HuH-7.5 (cell line): ENCODE data around the gene SRGAP3.
A peak's percentile ranks its signal among the peaks of the same experiment; 100 is the strongest.

ENCODE experiments used
- DNase-seq: peaks from one replicate; pipeline ENCODE4 v3.0.0; 2011; ENCODE audit warnings: low spot score

Gene SRGAP3

GRCh38 chr3:9047452-9048346 is 201.7 kb downstream of the SRGAP3 start:
- DNase-seq, result no peak

DNA sequence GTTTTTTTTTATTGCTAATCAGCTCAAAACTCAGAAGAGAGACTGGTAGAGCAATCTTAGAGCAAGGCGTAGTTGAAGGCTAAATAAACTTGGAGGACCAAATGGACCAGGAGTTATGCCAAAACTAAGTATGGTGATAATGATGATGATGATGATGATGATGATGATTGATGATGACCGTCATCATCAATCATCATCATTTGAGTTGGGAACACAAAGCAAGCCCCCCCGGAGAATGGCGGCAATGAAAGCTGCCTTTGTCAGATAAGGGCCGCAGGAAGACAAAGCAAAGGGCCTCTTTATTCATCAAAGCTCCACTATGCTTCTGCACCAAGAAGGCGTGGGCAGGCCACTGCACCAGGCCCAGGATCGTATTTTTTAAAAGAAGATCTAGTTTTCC is 204.1 kb downstream of the SRGAP3 start:
- DNase-seq, result no peak

DNA sequence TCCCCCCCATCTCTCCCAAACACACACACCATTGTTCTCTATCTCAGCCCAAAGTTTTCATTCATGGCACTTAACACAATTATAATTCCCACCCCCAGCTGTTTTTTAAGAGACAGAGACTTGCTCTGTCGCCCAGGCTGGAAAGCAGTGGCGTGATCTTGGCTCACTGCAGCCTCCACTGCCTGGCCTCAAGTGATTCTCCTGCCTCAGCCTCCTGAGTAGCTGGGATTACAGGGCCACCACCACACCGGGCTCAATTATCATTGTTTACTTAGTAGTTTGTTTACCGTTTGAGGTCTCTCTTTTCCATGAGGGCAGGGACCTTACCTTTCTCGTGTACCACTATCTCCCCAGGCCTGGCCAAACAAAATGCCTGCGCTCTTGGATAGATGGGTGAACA is 206.4 kb downstream of the SRGAP3 start:
- DNase-seq, result no peak

DNA sequence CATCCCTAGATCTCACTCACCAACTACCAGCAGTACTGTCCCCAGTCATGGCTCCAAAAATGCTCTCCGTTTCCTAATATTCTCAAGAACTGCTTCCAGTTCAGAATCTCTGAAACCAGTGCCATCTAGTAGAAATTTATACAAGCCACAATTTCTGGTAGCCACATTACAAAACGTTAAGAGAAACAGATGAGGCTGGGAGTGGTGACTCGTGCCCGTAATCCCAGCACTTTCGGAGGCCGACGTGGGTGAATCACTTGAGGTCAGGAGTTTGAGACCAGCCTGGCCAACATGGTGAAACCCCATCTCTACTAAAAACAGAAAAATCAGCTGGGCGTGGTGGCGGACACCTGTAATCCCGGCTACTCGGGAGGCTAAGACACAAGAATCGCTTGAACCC is 207.8 kb downstream of the SRGAP3 start:
- no peak for DNase-seq

DNA sequence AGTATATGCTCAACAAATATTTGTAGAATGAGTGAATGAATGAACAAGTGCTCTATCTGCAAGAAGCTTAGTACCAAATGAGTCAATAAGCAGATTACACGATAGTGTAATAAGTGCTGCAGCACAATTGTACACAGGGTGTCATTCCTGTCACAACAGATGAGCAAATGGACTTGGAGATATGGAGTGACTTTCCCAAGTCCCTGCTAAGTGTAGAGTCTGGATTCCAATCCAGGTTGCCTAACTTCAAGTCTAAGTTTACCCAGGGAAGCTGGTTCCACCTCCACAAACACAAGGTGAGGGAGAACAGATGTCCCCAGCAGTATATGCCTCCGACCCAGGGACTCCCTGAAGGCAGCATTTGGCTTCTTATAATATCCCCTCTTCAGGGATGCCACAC is 208.4 kb downstream of the SRGAP3 start:
- peak; percentile 51 for DNase-seq

GRCh38 chr3:9037144-9037711 is 212.2 kb downstream of the SRGAP3 start:
- DNase-seq, result no peak

- DNase-seq, result no peak
These were observed 212.9 kb downstream of the SRGAP3 start for GRCh38 chr3:9036404-9037131.

DNA sequence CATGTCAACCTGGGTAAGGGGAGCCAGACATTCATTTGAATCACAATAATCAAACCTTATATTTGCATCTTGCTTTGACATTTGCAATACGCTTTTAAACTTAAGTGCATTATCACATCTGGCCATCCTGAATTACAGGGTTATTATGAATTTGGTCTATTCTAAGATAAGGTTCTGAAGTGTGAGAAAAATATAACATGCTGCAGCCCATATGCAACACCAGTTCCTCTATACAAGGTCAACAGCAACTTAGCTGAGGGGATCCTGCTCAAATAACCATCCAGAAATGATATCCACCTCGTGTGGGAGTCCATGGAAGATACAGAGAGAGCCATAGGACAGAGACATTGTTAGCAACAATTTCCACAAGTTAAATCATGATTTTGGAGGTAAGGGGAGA is 213.5 kb downstream of the SRGAP3 start:
- DNase-seq, result no peak

GRCh38 chr3:9035473-9035872 is 214.0 kb downstream of the SRGAP3 start:
- no peak for DNase-seq

DNA sequence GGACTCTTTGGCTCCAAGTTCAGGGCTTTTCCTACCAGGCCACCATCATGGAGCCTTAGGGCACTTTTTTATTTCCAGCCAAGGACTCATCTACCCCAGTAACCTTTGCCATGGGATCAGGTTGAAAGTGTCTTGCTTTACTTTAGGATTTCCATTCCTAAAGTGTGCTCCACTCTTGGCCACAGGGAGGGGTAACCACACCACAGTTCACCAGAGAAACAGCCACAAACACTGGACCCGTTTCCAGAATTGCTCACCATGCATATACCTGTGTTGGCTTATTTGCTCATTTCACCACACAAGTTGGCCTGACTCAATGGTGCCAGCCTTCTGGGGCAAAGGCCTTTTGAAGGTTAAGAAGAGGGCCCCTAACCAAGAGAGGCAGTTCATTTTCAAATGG is 215.6 kb downstream of the SRGAP3 start:
- DNase-seq, result no peak

DNA sequence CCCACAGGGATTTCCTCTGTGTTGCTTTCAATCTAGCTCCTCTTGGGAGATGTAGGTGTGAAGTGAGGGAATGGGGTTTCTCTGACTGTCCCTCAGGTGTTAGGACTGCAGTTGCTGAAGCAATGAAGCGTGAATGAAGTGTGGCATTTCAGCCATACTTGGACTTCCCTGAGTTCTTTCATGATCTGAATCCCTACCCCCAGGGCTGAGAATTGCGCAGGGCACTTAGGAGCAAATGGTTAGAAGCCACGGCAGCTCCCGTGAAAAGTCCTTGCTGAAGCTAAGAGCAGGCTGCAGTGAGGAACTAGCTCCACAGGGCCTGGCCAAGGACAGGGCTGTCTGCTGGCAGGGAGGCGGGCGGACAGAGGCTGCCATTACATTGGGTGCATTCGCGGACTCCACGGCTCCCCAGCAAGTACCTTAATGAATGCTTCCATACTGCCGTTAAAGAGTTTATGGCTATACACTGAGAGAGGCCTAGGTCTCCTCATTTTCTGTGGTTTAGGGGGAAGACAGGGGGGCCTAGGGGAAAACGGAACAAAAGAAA is 217.1 kb downstream of the SRGAP3 start:
- DNase-seq, result no peak

DNA sequence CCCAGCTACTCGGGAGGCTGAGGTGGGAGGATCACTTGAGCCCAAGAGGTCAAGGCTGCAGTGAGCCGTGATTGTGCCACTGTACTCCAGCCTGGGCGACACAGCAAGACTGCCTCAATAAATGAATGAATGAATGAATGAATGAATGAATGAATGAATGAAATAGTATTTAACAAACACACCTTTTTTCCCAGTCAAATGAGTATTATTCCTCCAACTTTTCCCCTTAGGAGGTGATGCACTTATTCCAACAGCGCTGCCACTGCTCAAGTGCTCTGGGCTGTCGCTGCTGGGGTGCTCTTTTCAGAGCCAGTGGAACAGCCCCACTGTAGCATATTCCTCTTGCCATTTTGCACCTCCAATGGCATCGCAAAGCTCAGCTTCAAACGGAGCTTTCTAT is 219.4 kb downstream of the SRGAP3 start:
- no peak for DNase-seq

DNA sequence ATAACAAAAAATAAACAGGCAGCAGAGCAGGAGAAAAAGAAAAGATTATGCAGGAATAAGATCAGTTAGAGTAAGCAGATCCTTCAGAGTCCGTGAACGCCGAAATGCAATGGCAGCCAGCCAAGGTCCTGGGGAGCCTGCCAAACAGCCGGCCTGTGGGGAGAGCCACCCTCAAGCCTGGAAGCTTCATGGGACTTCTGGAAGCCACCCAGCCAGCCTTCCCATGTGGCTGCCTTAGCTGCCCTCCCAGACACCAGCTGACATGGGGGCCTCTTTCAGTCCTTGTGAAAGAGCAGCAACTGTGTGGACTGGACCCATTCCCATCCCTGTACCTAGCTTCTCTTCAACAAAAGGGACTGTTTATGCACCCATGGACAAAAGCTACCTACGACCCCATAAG is 221.3 kb downstream of the SRGAP3 start:
- DNase-seq, result no peak

DNA sequence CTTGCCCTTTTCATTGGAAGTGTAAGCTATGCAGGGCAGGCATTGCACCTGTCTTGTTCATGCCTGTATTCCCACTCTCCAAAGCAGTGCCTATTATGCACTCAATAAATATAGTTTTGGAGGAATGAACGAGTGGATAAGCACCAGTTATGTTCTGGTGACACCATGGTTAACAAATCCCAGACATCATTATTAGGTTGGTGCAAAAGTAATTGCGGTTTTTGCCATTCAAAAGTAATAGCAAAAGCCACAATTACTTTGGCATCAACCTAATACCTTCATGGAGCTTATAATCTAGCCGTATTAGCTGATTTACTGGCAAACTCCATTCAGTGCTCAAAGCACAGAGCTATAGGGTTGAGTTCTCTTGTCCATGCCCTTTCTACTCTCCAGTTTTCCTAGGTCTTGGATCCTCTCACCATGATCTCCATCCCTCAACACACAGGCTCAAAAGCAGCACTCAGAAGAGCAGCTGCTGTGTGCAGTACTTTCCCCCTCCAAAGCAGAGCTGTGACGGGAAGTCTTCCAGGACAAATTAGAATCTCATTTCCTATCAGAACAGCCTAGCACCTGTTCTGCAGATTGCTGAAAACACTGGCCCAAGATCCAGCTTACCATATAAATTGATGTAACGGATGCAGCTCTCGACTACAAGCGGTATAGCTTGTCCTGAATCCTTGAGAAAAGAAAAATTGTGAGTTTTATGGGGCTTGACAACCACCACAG is 223.0 kb downstream of the SRGAP3 start:
- DNase-seq, result no peak

- no peak for DNase-seq
These were observed 225.1 kb downstream of the SRGAP3 start for GRCh38 chr3:9024341-9024740.

GRCh38 chr3:9023226-9023590 is 226.2 kb downstream of the SRGAP3 start:
- no peak for DNase-seq

- DNase-seq, result no peak
These were observed 226.9 kb downstream of the SRGAP3 start for GRCh38 chr3:9022305-9023225.

- DNase-seq, result no peak
These were observed 228.0 kb downstream of the SRGAP3 start for GRCh38 chr3:9021271-9022009.

DNA sequence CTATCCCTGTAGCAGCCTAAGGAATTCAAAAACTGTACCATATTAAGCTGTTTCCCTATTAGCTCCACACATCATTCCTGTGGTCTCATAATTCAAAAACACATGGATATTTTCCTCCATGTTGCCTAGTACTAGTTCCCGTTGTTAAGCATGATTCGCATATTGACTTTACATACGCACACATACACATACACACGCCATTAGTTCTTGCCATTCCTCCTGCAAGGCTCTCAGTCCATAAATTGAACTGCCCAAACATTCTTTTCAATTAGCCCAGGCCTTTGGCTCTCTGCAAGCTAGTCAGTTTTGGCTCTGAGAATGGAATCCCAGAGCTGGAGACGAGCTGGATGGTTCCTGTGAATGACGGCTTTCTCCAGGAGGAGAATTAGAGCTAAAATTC is 229.0 kb downstream of the SRGAP3 start:
- no peak for DNase-seq

- DNase-seq, result no peak
These were observed 230.0 kb downstream of the SRGAP3 start for GRCh38 chr3:9019259-9019961.
